ENCODE data around the gene PRR14. TPM values are rescaled to one million over a fixed set of nuclear protein-coding genes. Genes with fewer than 3 reads are reported as not detected.
A peak's percentile ranks its signal among the peaks of the same experiment; 100 is the strongest.

Gene PRR14
- total and polyA plus RNA-seq, 2 of the 4 experiments (the other 2 are of a cell fraction) = 1.4 to 11.9 TPM

DNA sequence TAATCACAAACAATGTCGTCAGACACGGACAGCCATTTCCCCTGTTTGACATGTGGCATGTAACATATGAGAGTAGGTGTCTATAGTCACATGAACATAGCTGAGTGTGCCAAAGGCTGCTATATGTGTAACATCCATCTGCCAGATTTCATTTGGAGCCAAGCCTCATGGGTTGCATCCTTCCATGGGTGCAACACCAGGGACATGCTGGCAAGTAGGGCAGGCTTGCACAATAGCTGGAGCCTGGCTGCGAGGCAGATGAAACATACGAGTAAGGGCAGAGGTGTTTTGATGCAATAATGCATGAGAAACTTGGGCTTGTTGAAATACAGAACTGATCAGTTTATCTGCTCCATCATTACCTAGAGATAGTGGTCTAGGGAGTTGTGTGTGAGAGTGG is 31.6 kb upstream of the PRR14 start:
- H2AK9ac ChIP-seq (replicated peaks; ENCODE audit: low read depth, low read length, poor library complexity) = no peak overlapping the region
- H4K8ac ChIP-seq (ENCODE audit: low read depth in 2 of 2, low read length in 2 of 2) = no peak overlapping the region
- H2BK5ac ChIP-seq (ENCODE audit: low read depth, low read length, poor library complexity, severe bottlenecking) = no peak overlapping the region
- H3K9me3 ChIP-seq (ENCODE audit: control insufficient read depth, insufficient read depth, low read length) = peaks cover 7% of the 10 kb centered on the region; the same call in 1 of the 2 replicates
- no peaks in the 10 kb centered on the region for H4K20me1 ChIP-seq (ENCODE audit: insufficient read depth, low read length)
- ChIA-PET POLR2A (ENCODE audit: unreplicated experiment) (no interaction called here), CTCF (interaction anchor here (0.5 kb wide), 1 partner anchor 114 kb away, joined by 3 read pairs; no protein-coding TSS in a partner anchor)
- DNase-seq = no peak
- H3K23ac ChIP-seq (ENCODE audit: low read depth, low read length) = no peak overlapping the region
- H2BK15ac ChIP-seq (ENCODE audit: low read depth, low read length) = no peak overlapping the region
- no peak overlapping the region for H3K27ac ChIP-seq (ENCODE audit: insufficient read depth, low read length)
- H3K9ac ChIP-seq (ENCODE audit: low read depth, low read length) = no peak overlapping the region
- no peak overlapping the region for H2AFZ ChIP-seq (replicated peaks; ENCODE audit: low read length, poor library complexity)
- no peak overlapping the region for H3K4me3 ChIP-seq (ENCODE audit: insufficient read depth, low read depth, low read length)
- no peak overlapping the region for H4K91ac ChIP-seq (ENCODE audit: insufficient read depth, low read depth, low read length)
- no peaks in the 10 kb centered on the region for H3K4me1 ChIP-seq (ENCODE audit: control insufficient read depth, insufficient read depth, low read length)
- peaks cover 15% of the 10 kb centered on the region for H3K27me3 ChIP-seq (ENCODE audit: control insufficient read depth, insufficient read depth, low read length)
- no peak overlapping the region for H3K14ac ChIP-seq (replicated peaks; ENCODE audit: low read depth, low read length)
- no peak for ATAC-seq (ENCODE audit: low read depth)
- no peak overlapping the region for H3K4me2 ChIP-seq (ENCODE audit: low read depth, low read length)
- BruUV-seq (replicated peaks) = no TSS peak
- intact Hi-C loops (cut with micrococcal nuclease) = no loop called here
- no peak overlapping the region for H4K5ac ChIP-seq (ENCODE audit: low read depth, low read length)
- in situ Hi-C loops (cut with MboI; ENCODE audit: low sequenced_read_pairs) = no loop called here
- H3K9me1 ChIP-seq (ENCODE audit: insufficient read depth, low read length) = no peaks in the 10 kb centered on the region
- H2BK20ac ChIP-seq (ENCODE audit: low read depth, low read length) = no peak overlapping the region
- no peak overlapping the region for H3K4ac ChIP-seq (ENCODE audit: low read depth, low read length)
- H2AK5ac ChIP-seq (ENCODE audit: low read depth, low read length) = no peak overlapping the region
- dilution Hi-C loops (cut with HindIII; ENCODE audit: low sequenced_read_pairs, unreplicated experiment) = no loop called here
- no peak overlapping the region for H3K56ac ChIP-seq (ENCODE audit: extremely low read depth, insufficient read depth, low read length)
- H3K18ac ChIP-seq (ENCODE audit: low read depth, low read length) = no peak overlapping the region
- H3K79me1 ChIP-seq (ENCODE audit: low read depth in 1 of 2, low read length in 2 of 2) = no peaks in the 10 kb centered on the region
- no peak for TF ChIP-seq MAFK (IDR thresholded peaks at IDR 0.05; ENCODE audit: low read depth, low read length)
- TF ChIP-seq MXI1 (IDR thresholded peaks at IDR 0.05; ENCODE audit: borderline replicate concordance, low read depth, low read length) = no peak
- TF ChIP-seq CHD1 (IDR thresholded peaks at IDR 0.05; ENCODE audit: low read depth, low read length) = no peak
- TF ChIP-seq FOS (IDR thresholded peaks at IDR 0.05; ENCODE audit: low read depth, low read length) = no peak
- TF ChIP-seq CEBPB (IDR thresholded peaks at IDR 0.05; ENCODE audit: low read depth, low read length) = peak; percentile 43
- no peak for TF ChIP-seq MAZ (IDR thresholded peaks at IDR 0.05; ENCODE audit: borderline replicate concordance, low read depth, low read length)
- TF ChIP-seq, protein P1, sequence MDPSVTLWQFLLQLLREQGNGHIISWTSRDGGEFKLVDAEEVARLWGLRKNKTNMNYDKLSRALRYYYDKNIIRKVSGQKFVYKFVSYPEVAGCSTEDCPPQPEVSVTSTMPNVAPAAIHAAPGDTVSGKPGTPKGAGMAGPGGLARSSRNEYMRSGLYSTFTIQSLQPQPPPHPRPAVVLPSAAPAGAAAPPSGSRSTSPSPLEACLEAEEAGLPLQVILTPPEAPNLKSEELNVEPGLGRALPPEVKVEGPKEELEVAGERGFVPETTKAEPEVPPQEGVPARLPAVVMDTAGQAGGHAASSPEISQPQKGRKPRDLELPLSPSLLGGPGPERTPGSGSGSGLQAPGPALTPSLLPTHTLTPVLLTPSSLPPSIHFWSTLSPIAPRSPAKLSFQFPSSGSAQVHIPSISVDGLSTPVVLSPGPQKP (IDR thresholded peaks at IDR 0.05; ENCODE audit: borderline replicate concordance, low read depth, low read length) = no peak
- TF ChIP-seq RAD21 (IDR thresholded peaks at IDR 0.05; ENCODE audit: low read length) = no peak
- no peaks in the 10 kb centered on the region for H3K36me3 ChIP-seq (ENCODE audit: control insufficient read depth, insufficient read depth, low read length)
- H2BK120ac ChIP-seq (ENCODE audit: low read depth, low read length) = no peak overlapping the region
- WGBS, 2 experiments (ENCODE audit: extremely low coverage in 2 of 2, insufficient read length in 1 of 2) = no CpG with 5 or more reads among the region's 4 CpGs
